HepG2 (cell line): ENCODE data around the gene SIN3A. TPM values are rescaled to one million over a fixed set of nuclear protein-coding genes. Genes with fewer than 3 reads are reported as not detected.
A peak's percentile ranks its signal among the peaks of the same experiment; 100 is the strongest.

Experiments used
- AHR ChIP-seq: IDR thresholded peaks from 2 replicates; pipeline ENCODE4 v1.6.1; 2018; ENCODE audit warnings: missing genetic modification reagents, missing compliant biosample characterization
- ASH2L ChIP-seq: fragments of 300-600, 200-600 bp; sonication (generic); IDR thresholded peaks from 2 replicates; pipeline ENCODE4 v1.7.0; 2017; ENCODE audit warnings: low read depth, mild to moderate bottlenecking, moderate library complexity, mixed read lengths, low read length; ENCODE audit not compliant: insufficient read length
- ATF1 ChIP-seq: IDR thresholded peaks from 2 replicates; pipeline ENCODE4 v1.6.1; 2016; ENCODE audit warnings: mild to moderate bottlenecking, control low read depth
- FOXP1 ChIP-seq, 2 experiments: fragments of 450-650 bp in 1 of 2; IDR thresholded peaks; 2 replicates each; pipeline ENCODE4 v1.6.1; 2017 to 2018; ENCODE audit warnings: antibody characterized with exemption in 1 of 2
- GATAD2A ChIP-seq: IDR thresholded peaks from 2 replicates; pipeline ENCODE4 v1.6.1; 2016
- HDAC1 ChIP-seq: sonication (generic); formaldehyde crosslinking; IDR thresholded peaks from 2 replicates; pipeline ENCODE4 v1.5.1; 2020; ENCODE audit warnings: mild to moderate bottlenecking, missing genetic modification reagents
- HDAC2 ChIP-seq: sonication (generic); formaldehyde crosslinking; IDR thresholded peaks from 2 replicates; pipeline ENCODE4 v1.4.0; 2020; ENCODE audit warnings: missing genetic modification reagents
- IRF9 ChIP-seq: sonication (generic); formaldehyde crosslinking; IDR thresholded peaks from 2 replicates; pipeline ENCODE4 v1.8.0; 2022; ENCODE audit warnings: missing genetic modification reagents, mild to moderate bottlenecking, borderline replicate concordance
- JARID2 ChIP-seq: sonication (generic); formaldehyde crosslinking; IDR thresholded peaks from 2 replicates; pipeline ENCODE4 v1.8.1; 2023; ENCODE audit warnings: missing genetic modification reagents, inconsistent platforms; ENCODE audit not compliant: insufficient replicate concordance
- KDM5A ChIP-seq: fragments of 200-600 bp; sonication (generic); IDR thresholded peaks from 2 replicates; pipeline ENCODE4 v1.7.0; 2018; ENCODE audit warnings: antibody characterized with exemption, mild to moderate bottlenecking, low read length, borderline replicate concordance
- MIER2 ChIP-seq: IDR thresholded peaks from 2 replicates; pipeline ENCODE4 v1.6.1; 2016; ENCODE audit warnings: missing biosample characterization, missing genetic modification reagents
- MTERF4 ChIP-seq: sonication (generic); formaldehyde crosslinking; IDR thresholded peaks from 2 replicates; pipeline ENCODE4 v1.8.0; 2023; ENCODE audit warnings: mild to moderate bottlenecking, missing genetic modification reagents
- NCOA2 ChIP-seq: sonication (generic); formaldehyde crosslinking; IDR thresholded peaks from 2 replicates; pipeline ENCODE4 v1.8.0; 2022; ENCODE audit warnings: inconsistent platforms
- SETDB1 ChIP-seq: sonication (generic); formaldehyde crosslinking; IDR thresholded peaks from 2 replicates; pipeline ENCODE4 v1.5.1; 2020; ENCODE audit warnings: missing genetic modification reagents, mild to moderate bottlenecking, borderline replicate concordance
- SP5 ChIP-seq: IDR thresholded peaks from 2 replicates; pipeline ENCODE4 v1.6.1; 2016; ENCODE audit warnings: low read depth, borderline replicate concordance
- TRIM24 ChIP-seq: sonication (generic); formaldehyde crosslinking; IDR thresholded peaks from 2 replicates; pipeline ENCODE4 v1.8.0; 2022; ENCODE audit warnings: mild to moderate bottlenecking, missing genetic modification reagents
- U2AF2 ChIP-seq: fragments of 200-400 bp; formaldehyde crosslinking; IDR thresholded peaks from 2 replicates; pipeline ENCODE4 v1.6.1; 2017; ENCODE audit warnings: low read depth, mild to moderate bottlenecking, low read length
- ZNF317 ChIP-seq: sonication (generic); formaldehyde crosslinking; IDR thresholded peaks from 2 replicates; pipeline ENCODE4 v1.5.0; 2020; ENCODE audit warnings: mild to moderate bottlenecking, missing genetic modification reagents
- ZNF546 ChIP-seq: sonication (generic); formaldehyde crosslinking; conservative IDR thresholded peaks from 2 replicates; pipeline ENCODE4 v1.8.1; 2023; ENCODE audit warnings: mild to moderate bottlenecking, missing genetic modification reagents
- ZNF670 ChIP-seq: sonication (generic); formaldehyde crosslinking; IDR thresholded peaks from 2 replicates; pipeline ENCODE4 v1.8.0; 2022; ENCODE audit warnings: mild to moderate bottlenecking, missing genetic modification reagents, borderline replicate concordance
- ZNF747 ChIP-seq: sonication (generic); formaldehyde crosslinking; IDR thresholded peaks from 2 replicates; pipeline ENCODE4 v1.8.1; 2023; ENCODE audit warnings: missing genetic modification reagents, mild to moderate bottlenecking, borderline replicate concordance
- polyA plus RNA-seq, 8 experiments: library from polyadenylated mRNA; depleted of rRNA in 3 of 8; stranded (reverse) in 7 of 8; unstranded in 1 of 8; fragments of >200 nt; fragmentation: Illumina TruSeq in 4 of 8; extraction: Trizol in 4 of 8; gene quantifications; 2 replicates each; pipeline versions ENCODE4 v1.2.1 to v1.2.3, GENCODE V29; 2011 to 2016; ENCODE audit warnings: low read depth in 4 of 8, missing spikeins in 1 of 8, mixed read lengths in 1 of 8; ENCODE audit not compliant: insufficient read depth in 1 of 8
- total RNA-seq, 5 experiments: library from RNA; depleted of rRNA; stranded (reverse); fragments of >200 nt; fragmentation: Illumina TruSeq; extraction: Trizol; gene quantifications; 2 replicates each; pipeline ENCODE4 v1.2.3, GENCODE V29; 2016; ENCODE audit warnings: low read depth in 1 of 5
- TF ChIP-seq, protein P1 (sequence below): sonication (generic); formaldehyde crosslinking; IDR thresholded peaks from 2 replicates; pipeline ENCODE4 v1.5.1; 2020; ENCODE audit warnings: mild to moderate bottlenecking, missing genetic modification reagents, borderline replicate concordance
- TF ChIP-seq, protein P2 (sequence below): IDR thresholded peaks from 2 replicates; pipeline ENCODE4 v1.6.1; 2016; ENCODE audit warnings: missing genetic modification reagents, missing compliant biosample characterization

The SIN3A gene
- total and polyA plus RNA-seq, 2 of the 13 experiments (the other 11 are each of a cell fraction or from before 2014, with no cell fraction given): 16.1 to 28.1 TPM

- TF ChIP-seq, protein P1, sequence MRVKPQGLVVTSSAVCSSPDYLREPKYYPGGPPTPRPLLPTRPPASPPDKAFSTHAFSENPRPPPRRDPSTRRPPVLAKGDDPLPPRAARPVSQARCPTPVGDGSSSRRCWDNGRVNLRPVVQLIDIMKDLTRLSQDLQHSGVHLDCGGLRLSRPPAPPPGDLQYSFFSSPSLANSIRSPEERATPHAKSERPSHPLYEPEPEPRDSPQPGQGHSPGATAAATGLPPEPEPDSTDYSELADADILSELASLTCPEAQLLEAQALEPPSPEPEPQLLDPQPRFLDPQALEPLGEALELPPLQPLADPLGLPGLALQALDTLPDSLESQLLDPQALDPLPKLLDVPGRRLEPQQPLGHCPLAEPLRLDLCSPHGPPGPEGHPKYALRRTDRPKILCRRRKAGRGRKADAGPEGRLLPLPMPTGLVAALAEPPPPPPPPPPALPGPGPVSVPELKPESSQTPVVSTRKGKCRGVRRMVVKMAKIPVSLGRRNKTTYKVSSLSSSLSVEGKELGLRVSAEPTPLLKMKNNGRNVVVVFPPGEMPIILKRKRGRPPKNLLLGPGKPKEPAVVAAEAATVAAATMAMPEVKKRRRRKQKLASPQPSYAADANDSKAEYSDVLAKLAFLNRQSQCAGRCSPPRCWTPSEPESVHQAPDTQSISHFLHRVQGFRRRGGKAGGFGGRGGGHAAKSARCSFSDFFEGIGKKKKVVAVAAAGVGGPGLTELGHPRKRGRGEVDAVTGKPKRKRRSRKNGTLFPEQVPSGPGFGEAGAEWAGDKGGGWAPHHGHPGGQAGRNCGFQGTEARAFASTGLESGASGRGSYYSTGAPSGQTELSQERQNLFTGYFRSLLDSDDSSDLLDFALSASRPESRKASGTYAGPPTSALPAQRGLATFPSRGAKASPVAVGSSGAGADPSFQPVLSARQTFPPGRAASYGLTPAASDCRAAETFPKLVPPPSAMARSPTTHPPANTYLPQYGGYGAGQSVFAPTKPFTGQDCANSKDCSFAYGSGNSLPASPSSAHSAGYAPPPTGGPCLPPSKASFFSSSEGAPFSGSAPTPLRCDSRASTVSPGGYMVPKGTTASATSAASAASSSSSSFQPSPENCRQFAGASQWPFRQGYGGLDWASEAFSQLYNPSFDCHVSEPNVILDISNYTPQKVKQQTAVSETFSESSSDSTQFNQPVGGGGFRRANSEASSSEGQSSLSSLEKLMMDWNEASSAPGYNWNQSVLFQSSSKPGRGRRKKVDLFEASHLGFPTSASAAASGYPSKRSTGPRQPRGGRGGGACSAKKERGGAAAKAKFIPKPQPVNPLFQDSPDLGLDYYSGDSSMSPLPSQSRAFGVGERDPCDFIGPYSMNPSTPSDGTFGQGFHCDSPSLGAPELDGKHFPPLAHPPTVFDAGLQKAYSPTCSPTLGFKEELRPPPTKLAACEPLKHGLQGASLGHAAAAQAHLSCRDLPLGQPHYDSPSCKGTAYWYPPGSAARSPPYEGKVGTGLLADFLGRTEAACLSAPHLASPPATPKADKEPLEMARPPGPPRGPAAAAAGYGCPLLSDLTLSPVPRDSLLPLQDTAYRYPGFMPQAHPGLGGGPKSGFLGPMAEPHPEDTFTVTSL: 0 out of 2 replicates have a peak, but pooled peaks have one; percentile 14
- TF ChIP-seq ASH2L: peak; percentile 70
- no peak for TF ChIP-seq ZNF670
- peak; percentile 66; the same call in 1 of the 2 replicates for TF ChIP-seq SETDB1 (CRISPR knock-in tag)
- 0 out of 2 replicates have a peak, but pooled peaks have one; percentile 45 for TF ChIP-seq ZNF317 (CRISPR knock-in tag)
- TF ChIP-seq FOXP1 (IDR thresholded peaks at IDR 0.05): no peak
- TF ChIP-seq FOXP1 (CRISPR knock-in tag; IDR thresholded peaks at IDR 0.05): 0 out of 2 replicates have a peak, but pooled peaks have one; percentile 14
- TF ChIP-seq ZNF546 (CRISPR knock-in tag): peak; percentile 17; the same call in 1 of the 2 replicates
- no peak for TF ChIP-seq SP5 (CRISPR knock-in tag)
- TF ChIP-seq KDM5A: peak; percentile 53; the same call in 1 of the 2 replicates
- TF ChIP-seq MIER2 (CRISPR knock-in tag): 0 out of 2 replicates have a peak, but pooled peaks have one; percentile 43
- TF ChIP-seq U2AF2: no peak
- peak; percentile 8; the same call in 1 of the 2 replicates for TF ChIP-seq GATAD2A (CRISPR knock-in tag)
- no peak for TF ChIP-seq JARID2 (CRISPR knock-in tag)
- 0 out of 2 replicates have a peak, but pooled peaks have one; percentile 56 for TF ChIP-seq MTERF4 (CRISPR knock-in tag)
- TF ChIP-seq, protein P2, sequence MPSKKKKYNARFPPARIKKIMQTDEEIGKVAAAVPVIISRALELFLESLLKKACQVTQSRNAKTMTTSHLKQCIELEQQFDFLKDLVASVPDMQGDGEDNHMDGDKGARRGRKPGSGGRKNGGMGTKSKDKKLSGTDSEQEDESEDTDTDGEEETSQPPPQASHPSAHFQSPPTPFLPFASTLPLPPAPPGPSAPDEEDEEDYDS (CRISPR knock-in tag): peak; percentile 28
- peak; percentile 38; the same call in 1 of the 2 replicates for TF ChIP-seq NCOA2 (CRISPR knock-in tag)
- 0 out of 2 replicates have a peak, but pooled peaks have one; percentile 20 for TF ChIP-seq IRF9 (CRISPR knock-in tag)
- TF ChIP-seq ZNF747: peak; percentile 65; the same call in 1 of the 2 replicates
- peak; percentile 14; the same call in 1 of the 2 replicates for TF ChIP-seq HDAC2
- no peak for TF ChIP-seq ATF1 (CRISPR knock-in tag)
- peak; percentile 62 for TF ChIP-seq HDAC1 (CRISPR knock-in tag)
- no peak for TF ChIP-seq TRIM24 (CRISPR knock-in tag)
- TF ChIP-seq AHR (CRISPR knock-in tag): no peak
These were observed 924 bp upstream of the SIN3A start (continued) for GRCh38 chr15:75452364-75452864.
